GM23338 (cell line): ENCODE results near the gene FBXW10B. TPM values are rescaled to one million over a fixed set of nuclear protein-coding genes. Genes with fewer than 3 reads are reported as not detected.

Source experiments
- ZNF462 ChIP-seq: fragments of 250-450 bp; sonication (Bioruptor Pico); IDR thresholded peaks from 2 replicates; pipeline ENCODE4 v1.5.0; 2020; ENCODE audit warnings: mild to moderate bottlenecking, moderate library complexity
- polyA plus RNA-seq: library from polyadenylated mRNA; unstranded; fragments of >200 nt; fragmentation: Nextera tagmentation; extraction: Ambion mirVana; gene quantifications from 2 replicates; pipeline ENCODE4 v1.2.1, GENCODE V29; 2016
- small RNA-seq: library from RNA; depleted of rRNA; stranded (forward); fragments of <200 nt; gene quantifications from one replicate; pipeline ENCODE3, GENCODE V24; 2014; ENCODE audit warnings: low replicate concordance
- total RNA-seq: library from RNA; depleted of rRNA; stranded (reverse); fragments of >200 nt; shearing (Covaris generic); gene quantifications from 2 replicates; pipeline ENCODE4 v1.2.3, GENCODE V29; 2014; rRNA removed

Gene FBXW10B
- total and polyA plus RNA-seq, 2 experiments from 2014 or later, result 0.31 TPM; not detected in 1

GRCh38 chr17:15573870-15574269 is 45.6 kb downstream of the FBXW10B start (continued):
- TF ChIP-seq ZNF462, result 0 out of 2 replicates have a peak, but pooled peaks have one; percentile 23

Small RNA genes lying within 50 kb of the gene (small RNA-seq; reads per million reads assigned to genes)
- gene AC005838.1 (not detected), gene RF00090 (not detected)

Other genes starting within 250 kb of the FBXW10B start
- 8.7 and 13.0 TPM in 2 replicates for gene CDRT4, start 152.1 kb downstream of the FBXW10B start, total RNA-seq
- gene CDRT4, start 152.1 kb downstream of the FBXW10B start, polyA plus RNA-seq, result 6.5 TPM in 2 replicates
- 23.2 and 31.7 TPM in 2 replicates for gene TVP23C, start 56.2 kb downstream of the FBXW10B start, total RNA-seq
- gene TVP23C, start 56.2 kb downstream of the FBXW10B start, polyA plus RNA-seq, result 10.4 and 10.5 TPM in 2 replicates
- gene TRIM16, start 64.6 kb upstream of the FBXW10B start, total RNA-seq, result 47.6 and 48.1 TPM in 2 replicates
- gene TRIM16, start 64.6 kb upstream of the FBXW10B start, polyA plus RNA-seq, result 6.4 and 6.6 TPM in 2 replicates
- 91.6 and 93.4 TPM in 2 replicates for gene ZNF286A, start 80.0 kb upstream of the FBXW10B start, total RNA-seq
- 42.3 and 44.8 TPM in 2 replicates for gene ZNF286A, start 80.0 kb upstream of the FBXW10B start, polyA plus RNA-seq
- 0.23 and 2.8 TPM in 2 replicates for gene TBC1D26, start 112.6 kb upstream of the FBXW10B start, total RNA-seq
- 0.84 and 1.1 TPM in 2 replicates for gene TBC1D26, start 112.6 kb upstream of the FBXW10B start, polyA plus RNA-seq